ENCODE measurements around the gene FOXP1.

DNA sequence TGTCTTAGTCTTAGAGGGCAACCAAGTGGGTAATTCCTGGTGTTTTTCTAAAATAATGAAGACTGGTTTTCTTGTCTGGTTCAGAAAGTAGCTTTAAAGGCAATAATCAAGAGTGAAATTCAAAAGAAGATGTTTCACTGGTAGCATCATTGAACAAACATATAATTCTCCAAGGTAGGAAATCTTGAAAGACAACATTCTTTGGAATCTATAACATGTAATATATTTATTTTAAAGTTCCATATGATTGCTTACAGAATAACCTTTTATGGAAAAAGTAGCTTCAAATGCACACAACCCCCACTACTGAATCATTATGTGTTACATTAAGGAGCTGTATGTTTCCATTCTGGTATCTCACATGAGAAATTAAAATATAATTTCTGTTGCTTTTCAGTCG, 13.8 kb upstream of the FOXP1 start:
- TF ChIP-seq, protein P1, sequence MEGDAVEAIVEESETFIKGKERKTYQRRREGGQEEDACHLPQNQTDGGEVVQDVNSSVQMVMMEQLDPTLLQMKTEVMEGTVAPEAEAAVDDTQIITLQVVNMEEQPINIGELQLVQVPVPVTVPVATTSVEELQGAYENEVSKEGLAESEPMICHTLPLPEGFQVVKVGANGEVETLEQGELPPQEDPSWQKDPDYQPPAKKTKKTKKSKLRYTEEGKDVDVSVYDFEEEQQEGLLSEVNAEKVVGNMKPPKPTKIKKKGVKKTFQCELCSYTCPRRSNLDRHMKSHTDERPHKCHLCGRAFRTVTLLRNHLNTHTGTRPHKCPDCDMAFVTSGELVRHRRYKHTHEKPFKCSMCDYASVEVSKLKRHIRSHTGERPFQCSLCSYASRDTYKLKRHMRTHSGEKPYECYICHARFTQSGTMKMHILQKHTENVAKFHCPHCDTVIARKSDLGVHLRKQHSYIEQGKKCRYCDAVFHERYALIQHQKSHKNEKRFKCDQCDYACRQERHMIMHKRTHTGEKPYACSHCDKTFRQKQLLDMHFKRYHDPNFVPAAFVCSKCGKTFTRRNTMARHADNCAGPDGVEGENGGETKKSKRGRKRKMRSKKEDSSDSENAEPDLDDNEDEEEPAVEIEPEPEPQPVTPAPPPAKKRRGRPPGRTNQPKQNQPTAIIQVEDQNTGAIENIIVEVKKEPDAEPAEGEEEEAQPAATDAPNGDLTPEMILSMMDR (IDR thresholded peaks at IDR 0.05), result no peak
- TF ChIP-seq POLR2AphosphoS5 (IDR thresholded peaks at IDR 0.05) (no peak), POLR2A (IDR thresholded peaks at IDR 0.05) (no peak)
